HG03460 (cell line): Measurements from ENCODE around the gene ETF1.
A peak's percentile ranks its signal among the peaks of the same experiment; 100 is the strongest.

Experiments
- ATAC-seq: cut with Tn5 transposase; IDR thresholded peaks from one replicate; pipeline ENCODE4 v1.9.1; 2021; ENCODE audit not compliant: unreplicated experiment

ETF1 gene

GRCh38 chr5:138542956-138543729, at the start of gene ETF1:
ETF1 (minus strand) TSS chr5:138543236; CDS start chr5:138542918, 318 bp downstream.
- ATAC-seq, result peak; percentile 90

DNA sequence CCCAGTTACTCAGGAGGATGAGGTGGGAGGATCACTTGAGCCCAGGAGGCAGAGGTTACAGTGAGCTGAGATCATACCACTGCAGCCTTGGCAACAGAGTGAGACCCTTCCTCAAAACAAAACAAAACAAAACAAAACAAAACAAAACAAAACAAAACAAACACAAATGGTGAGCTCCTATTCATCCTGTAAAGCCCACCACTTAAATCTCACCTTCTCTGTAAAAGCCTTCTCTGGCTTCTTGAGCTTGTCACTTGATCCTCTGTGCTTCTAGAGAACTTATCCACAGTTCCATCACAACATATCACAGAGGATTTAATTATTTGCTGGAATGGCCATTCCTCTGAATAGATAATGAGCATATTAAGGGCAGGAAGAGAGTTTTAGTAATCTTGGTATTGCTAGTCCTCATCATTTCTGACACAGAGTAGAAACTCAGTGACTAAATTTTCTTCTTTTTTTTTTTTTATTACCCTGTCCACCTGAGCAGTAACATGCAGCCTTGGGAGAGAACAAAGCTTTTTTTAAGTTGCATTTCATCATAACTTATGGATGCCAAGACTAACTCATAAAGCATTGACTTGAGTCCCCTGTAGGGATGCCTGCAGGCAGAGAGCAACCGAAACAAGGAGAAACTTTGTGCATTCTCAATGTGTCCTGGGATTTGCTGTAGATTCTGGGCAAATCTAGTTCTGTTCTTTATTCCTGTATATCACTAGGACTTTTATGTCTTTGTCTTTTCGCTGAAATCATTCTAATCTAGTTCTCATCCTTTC, 45.2 kb upstream of the ETF1 start:
- ATAC-seq, result no peak

- no peak for ATAC-seq
Observed at GRCh38 chr5:138585157-138585556, 42.1 kb upstream of the ETF1 start.

DNA sequence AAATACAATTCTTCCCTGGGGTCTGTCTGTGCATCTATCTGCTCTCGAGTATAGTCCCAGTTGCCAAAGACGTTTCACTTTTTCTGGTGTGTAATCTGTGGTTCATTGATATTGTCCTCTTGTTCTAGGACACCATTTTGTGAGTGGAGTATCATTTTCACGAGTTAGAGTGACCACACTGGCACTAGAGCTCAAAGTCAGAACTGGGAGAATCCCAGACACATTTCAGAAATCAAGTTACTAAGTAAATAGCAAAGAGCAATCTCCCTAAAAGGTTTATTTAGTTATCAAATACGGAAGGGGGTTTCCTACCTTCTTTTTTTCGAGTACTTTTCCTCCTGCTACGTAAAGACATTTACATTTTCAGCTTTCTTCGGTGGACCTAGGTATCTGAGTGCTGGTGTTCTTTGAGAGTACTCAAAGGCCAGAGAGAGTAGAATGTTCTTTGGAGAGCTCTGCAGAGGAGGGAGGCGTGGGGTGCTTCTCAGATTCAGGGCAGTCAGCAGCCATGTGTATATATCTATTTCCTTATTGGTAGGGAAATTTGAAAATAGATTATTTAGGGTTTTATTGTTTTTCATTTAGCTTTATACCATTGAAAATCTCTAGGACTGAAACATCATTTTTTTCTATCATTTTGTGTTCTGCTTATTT, 41.1 kb upstream of the ETF1 start:
- no peak for ATAC-seq

DNA sequence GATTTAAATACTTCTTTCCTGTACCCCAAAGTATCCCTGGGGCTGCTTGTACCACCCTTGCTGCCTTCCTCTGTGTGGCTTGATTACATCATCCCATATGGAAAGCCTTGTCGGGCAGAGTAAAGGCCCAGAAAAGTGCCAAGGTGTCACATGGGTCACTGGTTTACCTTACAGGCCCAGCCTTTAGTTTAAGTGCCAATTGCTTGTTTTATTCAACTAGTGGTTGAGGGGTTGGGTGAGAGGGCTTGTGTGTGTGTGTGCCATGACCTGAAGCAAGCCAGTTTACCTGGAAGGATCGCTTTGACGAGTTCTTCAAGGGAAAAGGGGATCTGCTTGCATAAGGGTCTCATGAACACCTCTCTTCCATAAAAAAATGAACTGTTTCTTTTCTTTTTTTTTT, 39.9 kb upstream of the ETF1 start:
- ATAC-seq, result no peak

- ATAC-seq, result no peak
Observed at GRCh38 chr5:138580777-138581176, 37.7 kb upstream of the ETF1 start.

- ATAC-seq, result no peak
Observed at GRCh38 chr5:138580001-138580400, 37.0 kb upstream of the ETF1 start.

GRCh38 chr5:138579517-138579863, 36.5 kb upstream of the ETF1 start:
- ATAC-seq, result no peak

DNA sequence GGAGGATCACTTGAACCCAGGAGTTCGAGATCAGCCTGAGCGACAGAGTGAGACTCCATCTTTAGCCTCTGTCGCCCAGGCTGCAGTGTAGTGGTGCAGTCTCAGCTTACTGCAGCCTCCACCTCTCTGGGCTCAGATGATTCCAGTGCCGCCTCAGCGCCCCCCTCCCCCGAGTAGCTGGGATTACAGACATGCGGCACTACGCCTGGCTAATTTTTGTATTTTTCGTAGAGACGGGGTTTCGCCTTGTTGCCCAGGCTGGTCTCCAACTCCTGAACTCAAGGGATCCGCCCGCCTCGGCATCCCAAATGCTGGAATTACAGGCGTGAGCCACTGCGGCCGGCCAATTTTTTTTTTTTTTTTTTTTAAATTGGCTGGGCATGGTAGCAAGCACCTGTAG, 34.4 kb upstream of the ETF1 start:
- no peak for ATAC-seq

GRCh38 chr5:138575194-138576015, 32.4 kb upstream of the ETF1 start, which contains the start of gene HSPA9:
HSPA9 (minus strand) TSS chr5:138575401; CDS start chr5:138575318, 83 bp downstream.
- ATAC-seq, result peak; percentile 85

GRCh38 chr5:138574744-138575193, 31.7 kb upstream of the ETF1 start:
- no peak for ATAC-seq

GRCh38 chr5:138573949-138574670, 31.1 kb upstream of the ETF1 start:
- ATAC-seq, result no peak

- no peak for ATAC-seq
Observed at GRCh38 chr5:138573223-138573622, 30.2 kb upstream of the ETF1 start.

- ATAC-seq, result no peak
Observed at GRCh38 chr5:138570871-138571270, 27.8 kb upstream of the ETF1 start.

GRCh38 chr5:138569782-138570181, 26.7 kb upstream of the ETF1 start:
- no peak for ATAC-seq

DNA sequence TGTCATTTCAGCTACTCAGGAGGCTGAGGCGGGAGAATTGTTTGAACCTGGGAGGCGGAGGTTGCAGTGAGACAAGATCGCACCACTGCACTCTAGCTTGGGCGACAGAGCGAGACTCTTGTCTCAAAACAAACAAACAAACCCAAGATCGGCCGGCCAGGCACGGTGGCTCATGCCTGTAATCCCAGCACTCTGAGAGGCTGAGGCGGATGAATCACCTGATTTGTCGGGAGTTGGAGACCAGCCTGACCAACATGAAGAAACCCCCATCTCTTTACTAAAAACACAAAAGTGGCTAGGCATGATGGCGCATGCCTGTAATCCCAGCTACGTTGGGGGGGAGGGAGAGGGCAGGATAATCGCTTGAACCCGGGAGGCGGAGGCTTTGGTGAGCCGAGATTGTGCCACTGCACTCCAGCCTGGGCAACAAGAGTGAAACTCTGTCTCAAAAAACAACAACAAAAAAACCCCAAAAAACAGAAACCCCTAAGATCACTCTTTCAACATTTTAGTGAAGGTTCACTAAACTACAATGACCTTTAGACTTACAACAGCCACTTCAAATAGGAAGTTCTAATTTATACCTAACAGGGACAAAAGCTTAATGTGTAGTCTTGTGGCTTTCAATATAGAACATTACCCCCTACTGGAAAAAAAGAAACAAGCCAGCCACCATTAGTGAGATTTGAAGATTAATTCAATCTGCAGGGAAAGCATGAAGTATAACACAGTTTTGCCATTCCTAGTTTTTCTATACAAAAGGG, 25.2 kb upstream of the ETF1 start:
- no peak for ATAC-seq

- no peak for ATAC-seq
Observed at GRCh38 chr5:138566792-138567191, 23.8 kb upstream of the ETF1 start.

DNA sequence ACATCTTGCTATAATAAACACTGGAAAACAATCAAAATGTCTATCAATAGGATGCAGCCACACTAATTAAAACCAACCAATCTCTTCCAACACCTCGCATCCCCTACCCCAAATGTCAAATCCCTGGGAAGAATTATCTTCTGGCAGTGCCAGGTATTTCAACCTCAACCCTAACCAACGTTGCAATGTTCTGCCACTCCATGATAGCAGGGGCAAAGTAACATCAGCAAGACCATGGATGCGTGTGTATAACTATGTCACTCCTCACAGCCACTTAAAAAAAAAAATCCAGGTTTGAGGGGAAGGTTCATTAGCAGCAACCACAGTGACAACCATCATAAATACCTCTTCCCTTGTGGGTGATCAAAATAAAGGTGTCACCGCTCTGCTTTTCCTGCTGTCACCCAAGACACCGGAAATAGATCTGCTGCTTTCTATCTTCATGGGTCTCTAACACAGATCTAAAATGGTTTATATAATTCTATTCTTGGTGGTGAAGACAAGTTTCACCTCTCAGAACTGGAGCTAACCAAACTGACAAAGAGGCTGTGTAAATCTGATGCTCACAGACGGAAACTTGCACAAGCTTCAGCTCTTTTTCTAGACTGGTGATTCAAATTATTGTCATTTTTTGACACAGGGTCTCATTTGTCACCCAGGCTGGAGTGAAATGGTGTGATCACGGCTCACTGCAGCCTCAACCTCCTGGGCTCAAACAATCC, 22.2 kb upstream of the ETF1 start:
- ATAC-seq, result no peak

DNA sequence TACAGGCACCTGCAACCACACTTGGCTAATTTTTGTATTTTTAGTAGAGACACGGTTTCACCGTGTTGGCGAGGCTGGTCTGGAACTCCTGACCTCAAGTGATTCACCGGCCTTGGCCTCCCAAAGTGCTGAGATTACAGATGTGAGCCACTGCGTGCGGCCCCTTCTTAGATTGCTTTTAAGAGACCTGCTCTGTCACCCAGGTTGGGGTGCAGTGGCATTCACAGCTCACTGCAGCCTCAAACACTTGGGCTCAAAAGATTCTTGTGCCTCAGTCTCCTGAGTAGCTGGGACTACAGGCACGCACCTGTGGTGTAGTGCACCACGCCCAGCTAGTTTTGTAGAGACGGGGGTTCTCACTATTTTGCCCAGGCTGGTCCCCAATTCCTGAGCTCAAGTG, 21.2 kb upstream of the ETF1 start:
- no peak for ATAC-seq
